HG02884 (cell line): ENCODE results near the gene CIDEA.
"Not testable (repeated sequence)": the region's sequence is repeated elsewhere in the genome, so short reads cannot be mapped to it uniquely, and the experiment has no call there.

Experiments
- ATAC-seq: cut with Tn5 transposase; IDR thresholded peaks from one replicate; pipeline ENCODE4 v1.9.1; 2021; ENCODE audit warnings: mild to moderate bottlenecking, moderate library complexity; ENCODE audit not compliant: unreplicated experiment

CIDEA gene, protein sequence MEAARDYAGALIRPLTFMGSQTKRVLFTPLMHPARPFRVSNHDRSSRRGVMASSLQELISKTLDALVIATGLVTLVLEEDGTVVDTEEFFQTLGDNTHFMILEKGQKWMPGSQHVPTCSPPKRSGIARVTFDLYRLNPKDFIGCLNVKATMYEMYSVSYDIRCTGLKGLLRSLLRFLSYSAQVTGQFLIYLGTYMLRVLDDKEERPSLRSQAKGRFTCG

DNA sequence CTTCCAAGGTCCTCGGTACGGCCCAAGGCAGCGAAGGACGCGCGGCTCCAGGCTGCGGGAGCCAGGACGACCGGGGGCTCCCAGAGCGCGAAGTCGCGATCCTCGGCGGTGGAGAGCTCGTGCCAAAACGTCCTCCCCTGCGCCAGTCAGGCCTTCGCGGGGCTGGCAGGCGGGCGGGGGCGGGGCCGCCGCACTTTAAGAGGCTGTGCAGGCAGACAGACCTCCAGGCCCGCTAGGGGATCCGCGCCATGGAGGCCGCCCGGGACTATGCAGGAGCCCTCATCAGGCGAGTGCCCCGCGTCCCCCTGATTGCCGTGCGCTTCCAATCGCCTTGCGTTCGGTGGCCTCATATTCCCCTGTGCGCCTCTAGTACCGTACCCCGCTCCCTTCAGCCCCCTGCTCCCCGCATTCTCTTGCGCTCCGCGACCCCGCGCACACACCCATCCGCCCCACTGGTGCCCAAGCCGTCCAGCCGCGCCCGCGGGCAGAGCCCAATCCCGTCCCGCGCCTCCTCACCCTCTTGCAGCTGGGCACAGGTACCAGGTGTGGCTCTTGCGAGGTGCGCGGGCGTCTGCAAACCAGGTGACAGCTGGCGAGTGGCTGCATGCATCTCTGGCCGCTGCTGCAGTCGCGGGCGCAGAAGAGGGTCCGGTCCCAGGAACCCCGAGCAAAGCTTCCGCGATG is at the start of gene CIDEA:
Gene CIDEA (plus strand): TSS at position 226 of the 684 bp plus-strand sequence. CDS start 23 bp downstream, at position 249.
- ATAC-seq, result no peak

DNA sequence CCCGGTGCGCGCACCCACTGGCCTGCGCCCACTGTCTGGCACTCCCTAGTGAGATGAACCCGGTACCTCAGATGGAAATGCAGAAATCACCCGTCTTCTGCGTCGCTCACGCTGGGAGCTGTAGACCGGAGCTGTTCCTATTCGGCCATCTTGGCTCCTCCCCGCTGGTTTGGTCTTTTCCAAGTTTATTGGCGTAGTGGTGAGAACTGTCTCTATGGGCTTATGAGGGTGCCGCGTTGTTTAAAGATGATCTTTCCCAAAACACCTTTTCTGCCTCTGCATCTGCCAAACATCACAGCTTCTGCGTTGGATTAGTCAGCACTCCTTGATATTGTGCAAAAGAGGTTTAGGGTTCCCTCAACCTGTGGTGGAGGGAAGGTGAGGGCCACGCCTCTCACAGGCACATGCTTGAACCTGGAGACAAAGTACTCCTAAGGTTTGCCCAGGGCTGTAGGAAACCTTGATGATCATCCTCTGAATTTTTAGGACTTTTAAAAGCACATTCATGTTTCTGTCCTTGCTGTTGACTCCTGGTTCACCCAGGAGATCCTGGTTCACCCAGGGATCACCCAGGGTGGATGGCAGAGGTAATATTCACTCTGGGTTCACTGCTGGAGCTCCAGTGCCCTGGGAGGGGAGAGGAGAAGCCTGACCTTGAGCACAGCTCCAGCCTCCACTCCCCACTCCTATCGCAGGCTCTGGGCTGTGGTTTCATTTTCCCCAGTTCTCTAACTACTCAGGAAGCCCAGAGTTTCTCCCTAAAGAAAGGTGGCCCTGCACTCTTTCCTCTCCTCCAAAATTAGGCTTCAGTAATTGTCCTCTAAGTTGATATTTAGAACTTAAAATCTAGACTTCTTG is 45.6 kb upstream of the CIDEA start:
- not testable (repeated sequence) for ATAC-seq

DNA sequence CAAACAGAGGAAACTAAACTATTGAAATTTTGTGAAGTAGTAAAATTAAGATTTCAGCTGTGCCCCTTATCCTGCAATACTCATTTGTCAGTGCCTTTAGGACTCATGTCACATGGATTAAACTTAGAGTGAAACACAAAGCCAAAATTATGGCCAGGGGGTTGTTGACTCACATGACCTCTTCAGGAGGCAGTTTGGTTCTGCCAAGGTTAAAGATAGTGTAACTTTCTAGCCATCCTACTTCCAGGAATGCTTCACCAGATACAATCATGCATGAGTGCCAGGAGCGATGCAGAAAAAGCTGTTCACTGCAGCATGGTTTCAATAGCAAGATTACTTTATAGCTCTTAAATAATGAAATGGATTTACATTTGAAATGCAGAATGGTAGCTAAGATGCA is 41.9 kb upstream of the CIDEA start:
- ATAC-seq, result not testable (repeated sequence)

DNA sequence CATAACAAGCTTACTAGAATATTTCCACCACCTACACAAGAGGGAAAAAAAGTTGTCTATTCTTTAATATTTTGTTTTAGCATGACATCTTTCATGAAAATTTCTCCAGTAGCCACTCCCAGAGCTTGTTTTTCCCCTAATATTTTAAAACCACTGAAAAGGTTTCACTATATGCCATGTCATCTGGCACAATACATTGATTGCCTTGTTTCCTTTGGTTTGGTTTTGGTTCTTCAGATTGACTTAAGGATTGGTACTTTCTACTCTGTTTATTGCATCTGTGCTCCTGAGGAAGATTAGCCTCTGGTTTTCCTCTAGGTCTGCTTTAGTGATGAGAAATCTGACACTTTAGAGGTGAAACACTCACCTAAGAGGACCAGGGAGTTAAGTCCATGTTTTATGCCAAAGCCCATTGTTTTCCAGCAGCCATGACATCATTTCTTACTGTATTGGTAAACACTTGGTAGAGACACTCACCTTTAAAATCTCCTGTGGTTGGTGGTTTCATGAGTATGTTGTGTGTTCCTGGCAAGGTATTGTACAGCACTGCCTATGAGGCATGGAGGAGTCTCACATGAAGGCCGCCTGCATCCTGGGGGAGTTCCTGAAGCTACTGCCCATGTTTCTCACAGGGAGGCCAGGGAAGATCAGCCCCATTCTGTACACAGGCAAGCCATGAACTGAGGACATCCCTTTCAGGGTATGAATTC is 39.7 kb upstream of the CIDEA start:
- not testable (repeated sequence) for ATAC-seq

DNA sequence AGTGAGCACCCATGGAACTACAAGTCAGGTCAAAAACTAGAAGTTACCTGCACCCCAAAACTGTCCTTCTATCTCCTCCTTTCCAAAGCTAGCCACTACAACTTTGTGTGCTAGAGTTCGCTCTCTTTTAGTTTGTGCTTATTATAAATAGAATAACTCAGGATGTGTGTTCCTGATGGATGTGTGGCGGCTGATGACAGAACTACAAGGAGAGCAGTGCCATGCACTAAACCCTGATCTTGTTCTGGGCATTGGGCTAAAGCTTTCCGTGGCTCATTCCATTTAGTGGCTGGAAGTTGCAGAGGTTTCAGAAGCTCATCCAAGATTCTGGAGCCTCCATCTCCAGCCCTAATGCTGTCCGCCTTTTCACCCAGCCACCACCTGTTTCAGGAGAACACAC is 37.7 kb upstream of the CIDEA start:
- ATAC-seq, result not testable (repeated sequence)

DNA sequence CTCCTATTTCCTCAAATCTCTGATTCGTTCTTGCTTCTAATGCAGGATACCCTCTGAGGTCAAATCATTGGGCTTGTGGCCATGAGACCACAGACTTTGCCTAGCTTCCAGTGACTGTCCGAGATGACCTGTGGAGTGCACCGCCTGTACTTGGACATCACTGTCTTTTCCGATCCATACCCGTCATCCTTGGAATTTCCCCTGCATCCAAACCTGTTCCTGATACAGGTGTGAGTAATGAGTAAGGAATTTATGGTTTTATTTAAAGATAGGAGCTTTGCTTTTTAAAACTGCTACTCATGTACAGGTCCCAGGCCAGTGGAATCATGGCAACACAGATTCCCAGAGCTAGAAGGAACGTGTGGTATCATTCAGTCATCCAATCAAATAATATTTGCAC is 35.6 kb upstream of the CIDEA start:
- not testable (repeated sequence) for ATAC-seq

DNA sequence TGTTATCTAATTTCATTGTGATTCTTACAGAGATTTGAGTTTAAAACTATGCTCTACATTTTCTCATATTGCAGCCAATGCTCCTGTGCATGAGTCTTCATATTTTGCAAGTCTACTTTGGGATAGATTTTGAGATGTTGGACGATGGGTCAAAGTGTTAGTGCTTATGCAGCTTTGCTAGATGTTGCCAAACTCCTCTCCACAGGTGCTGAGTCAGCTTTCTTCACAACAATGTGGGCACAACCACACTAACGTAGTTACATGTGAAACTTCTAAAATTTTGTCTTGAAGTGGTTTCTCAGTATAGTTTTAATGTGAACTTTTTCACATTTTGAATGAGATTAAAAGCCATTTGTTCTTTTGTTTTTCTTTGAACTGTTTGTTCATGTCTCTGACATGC is 32.1 kb upstream of the CIDEA start:
- ATAC-seq, result not testable (repeated sequence)

DNA sequence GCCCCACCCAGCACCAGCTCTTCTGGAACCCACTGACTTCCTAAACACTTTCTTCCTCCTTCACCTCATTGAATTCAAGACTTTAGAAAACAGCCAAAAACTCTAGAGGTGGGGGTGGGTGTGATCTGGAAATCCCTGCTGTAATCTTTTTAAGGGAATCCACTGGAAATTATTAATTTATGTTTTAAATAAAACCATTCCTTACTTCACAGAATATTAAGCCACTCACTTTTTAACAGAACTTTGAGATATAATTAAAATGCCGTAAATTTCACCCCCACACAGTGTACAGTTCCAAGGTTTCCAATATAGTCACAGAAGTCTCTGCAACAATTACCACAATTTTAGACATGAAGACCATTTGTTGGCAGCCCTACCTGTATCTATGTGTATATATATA is 30.8 kb upstream of the CIDEA start:
- ATAC-seq, result not testable (repeated sequence)

DNA sequence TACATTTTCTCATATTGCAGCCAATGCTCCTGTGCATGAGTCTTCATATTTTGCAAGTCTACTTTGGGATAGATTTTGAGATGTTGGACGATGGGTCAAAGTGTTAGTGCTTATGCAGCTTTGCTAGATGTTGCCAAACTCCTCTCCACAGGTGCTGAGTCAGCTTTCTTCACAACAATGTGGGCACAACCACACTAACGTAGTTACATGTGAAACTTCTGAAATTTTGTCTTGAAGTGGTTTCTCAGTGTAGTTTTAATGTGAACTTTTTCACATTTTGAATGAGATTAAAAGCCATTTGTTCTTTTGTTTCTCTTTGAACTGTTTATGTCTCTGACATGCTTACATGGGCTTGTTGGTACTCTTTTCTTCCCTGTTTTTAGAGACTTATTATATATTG is 27.4 kb upstream of the CIDEA start:
- not testable (repeated sequence) for ATAC-seq

DNA sequence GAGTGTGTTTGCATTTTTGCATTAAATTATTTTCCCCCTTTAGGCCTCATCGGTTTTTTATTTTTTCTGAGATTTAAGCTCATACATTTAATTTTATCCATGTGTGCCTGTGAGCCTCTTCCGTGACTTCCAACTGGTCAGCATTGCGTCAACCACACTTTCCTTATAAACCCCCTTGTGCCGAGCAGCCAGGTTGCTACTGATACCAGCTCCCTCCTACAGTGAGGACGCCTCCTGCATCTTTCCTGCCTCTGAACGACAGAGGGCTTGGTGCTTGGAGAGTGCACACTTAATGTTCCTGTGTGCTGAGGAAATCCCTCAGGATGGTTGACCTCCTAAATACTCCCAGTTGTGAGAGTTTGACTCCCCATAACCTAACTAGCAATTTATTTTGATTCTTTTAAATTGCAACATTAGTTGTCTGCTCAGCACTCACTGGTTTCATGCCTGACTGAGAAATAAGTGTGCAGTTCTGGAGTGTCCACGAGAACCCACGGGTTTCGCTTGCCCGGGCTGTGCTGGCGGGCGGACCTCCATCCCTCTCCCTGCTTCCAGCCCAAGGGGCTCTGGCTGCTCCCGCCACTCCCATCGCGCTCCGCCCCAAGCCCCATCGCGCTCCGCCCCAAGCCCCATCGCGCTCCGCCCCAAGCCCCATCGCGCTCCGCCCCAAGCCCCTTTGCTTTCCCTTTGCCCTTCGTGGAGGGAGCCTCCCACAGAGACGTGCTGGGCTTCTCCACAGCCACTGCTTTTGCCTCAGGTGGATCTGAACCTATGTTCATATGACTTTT is 26.6 kb upstream of the CIDEA start:
- ATAC-seq, result not testable (repeated sequence)

DNA sequence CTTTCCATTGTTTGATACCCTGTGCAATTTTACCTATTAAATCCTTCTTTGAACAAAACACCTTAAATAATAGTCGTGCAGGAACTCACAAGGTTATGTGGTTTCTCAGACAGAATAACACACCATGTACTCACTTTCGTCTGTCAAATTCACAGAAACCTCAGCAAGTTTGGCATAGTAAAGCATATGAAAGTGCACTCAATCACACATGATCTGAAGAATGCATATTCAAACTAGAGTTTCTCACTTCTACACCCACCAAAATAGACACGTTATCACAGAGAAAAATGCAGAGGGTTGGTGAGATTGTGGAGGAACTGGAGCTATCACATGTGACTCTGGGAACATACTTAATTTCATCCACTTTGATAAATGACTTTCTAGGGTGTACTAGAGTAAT is 25.9 kb upstream of the CIDEA start:
- not testable (repeated sequence) for ATAC-seq

DNA sequence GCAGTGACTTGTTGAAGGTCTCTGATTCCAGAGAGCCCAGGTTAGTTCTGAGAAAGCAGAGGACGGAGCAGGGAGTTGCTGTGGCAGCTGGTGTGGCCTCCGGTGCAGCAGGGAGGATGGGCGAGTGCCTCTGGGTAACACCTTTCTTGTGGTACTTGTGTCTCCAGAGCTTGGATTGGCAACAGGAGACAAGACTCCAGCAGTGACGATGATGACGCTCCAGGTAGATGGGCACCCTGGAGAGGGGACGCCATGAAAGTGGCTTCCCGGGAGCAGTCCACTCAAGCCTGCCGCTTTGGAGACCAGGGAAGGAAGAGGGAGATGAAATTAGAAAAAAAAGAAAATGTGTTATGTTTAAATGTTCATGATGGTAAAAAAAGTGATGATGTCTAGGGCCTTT is 23.6 kb upstream of the CIDEA start:
- not testable (repeated sequence) for ATAC-seq

DNA sequence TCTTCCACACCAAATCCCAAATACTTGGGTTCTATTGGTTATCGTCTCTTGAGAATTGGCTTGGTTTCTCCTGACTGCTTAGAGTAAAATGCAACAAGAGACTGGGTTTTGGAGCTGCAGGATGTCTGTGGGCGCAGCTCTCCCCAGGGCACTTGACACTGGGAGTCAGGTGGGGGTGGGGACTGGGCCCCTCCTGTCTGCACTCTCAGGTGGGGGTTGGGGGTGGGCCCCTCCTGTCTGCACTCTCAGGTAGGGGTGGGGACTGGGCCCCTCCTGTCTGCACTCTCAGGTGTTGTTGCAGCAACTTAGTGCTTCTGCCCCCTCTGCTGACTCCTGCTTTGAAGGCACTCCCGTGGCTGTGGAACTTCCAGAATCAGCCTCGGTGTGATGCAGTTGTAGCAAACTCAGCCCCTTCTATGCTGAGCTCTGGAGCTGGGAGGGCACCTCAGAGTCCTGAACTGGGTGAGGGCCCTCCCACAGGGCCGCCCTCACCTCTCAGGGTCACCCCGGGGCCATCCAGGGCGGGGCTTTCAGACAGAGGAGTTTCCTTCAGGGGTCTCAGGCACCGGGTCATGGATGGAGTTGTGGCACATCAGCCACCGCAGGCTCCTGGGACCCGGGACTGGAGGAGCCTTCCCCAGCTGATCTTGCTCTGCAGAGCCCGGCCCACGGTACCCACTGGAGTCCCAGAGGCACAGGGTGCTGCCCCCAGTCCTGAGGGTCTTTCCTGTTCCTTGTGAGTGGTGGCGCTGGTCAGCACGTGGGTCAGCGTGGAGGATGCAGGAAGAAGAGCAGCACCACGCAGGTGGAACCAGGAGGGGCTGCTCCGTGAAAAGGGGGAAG is 22.9 kb upstream of the CIDEA start:
- no peak for ATAC-seq

DNA sequence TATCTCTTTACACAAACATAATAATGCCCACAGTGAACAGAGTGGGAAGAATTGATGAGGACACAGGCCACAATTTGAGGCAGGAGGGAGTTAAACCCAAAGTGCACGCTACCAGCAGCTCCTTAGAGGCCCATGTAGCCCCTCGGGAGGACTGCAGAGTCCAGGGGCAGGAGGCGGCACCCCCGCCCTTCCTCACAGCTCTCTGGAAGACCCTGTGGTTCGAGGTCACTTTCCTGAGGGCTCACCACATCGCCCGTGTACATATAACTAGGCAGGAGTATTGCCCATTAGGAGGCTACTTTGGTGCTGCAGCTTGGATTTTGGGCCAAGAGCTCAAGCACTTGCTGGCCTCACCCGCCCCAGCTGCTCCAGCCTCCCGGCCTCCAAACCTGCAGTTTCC is 22.2 kb upstream of the CIDEA start:
- no peak for ATAC-seq

DNA sequence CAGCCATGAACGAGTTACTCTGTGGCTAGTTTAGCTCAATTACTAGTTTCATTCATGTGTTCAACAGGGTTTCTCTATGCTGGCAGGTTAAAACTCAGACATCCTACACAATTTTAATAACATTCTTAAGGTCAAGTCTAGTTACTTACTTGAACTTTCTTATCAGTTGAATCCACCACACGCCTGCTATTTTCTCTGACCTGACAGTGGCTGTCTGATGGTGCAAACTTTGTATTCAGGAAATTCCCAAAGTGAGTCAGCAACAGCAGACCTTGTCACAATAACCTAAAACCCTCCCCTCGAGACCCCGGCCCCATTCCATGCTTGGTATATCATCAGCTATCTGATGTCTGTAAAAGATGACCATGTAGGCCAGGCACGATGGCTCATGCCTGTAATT is 20.8 kb upstream of the CIDEA start:
- no peak for ATAC-seq

DNA sequence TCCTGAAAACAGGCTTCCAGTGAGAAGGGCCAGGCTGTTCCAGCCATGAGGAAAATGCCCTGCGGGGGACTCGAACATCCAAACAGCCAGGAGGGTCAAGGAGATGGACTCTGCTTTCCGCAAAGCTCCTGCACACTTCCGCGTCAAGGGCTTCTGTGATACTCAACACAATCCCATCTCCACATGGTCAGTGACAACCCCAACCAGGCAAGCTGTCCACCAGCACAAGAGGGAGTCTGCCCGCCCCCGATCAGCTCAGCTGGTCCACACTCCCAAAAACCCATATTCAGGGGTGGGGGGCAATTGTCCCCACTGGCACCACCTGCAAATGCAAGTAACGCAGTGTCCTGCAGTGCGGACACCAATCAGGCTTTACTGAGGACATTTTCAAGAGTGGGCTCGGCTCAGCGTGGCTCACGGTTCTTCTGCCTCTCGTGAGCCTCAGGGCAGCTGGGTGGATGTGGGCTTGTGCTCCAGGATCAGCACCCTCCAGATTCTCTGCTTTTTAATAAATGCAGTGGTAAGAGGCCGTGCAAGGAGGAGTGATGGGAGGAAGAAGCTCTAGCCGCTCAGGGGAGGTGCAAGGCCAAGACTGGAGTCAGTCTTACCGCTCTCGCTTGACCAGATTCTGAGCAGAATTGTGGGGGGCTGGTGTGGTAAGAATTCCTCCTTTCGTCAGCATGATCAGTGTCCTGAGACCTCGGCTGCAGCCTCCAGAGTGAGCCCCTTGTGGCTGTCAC is 19.5 kb upstream of the CIDEA start:
- ATAC-seq, result no peak

DNA sequence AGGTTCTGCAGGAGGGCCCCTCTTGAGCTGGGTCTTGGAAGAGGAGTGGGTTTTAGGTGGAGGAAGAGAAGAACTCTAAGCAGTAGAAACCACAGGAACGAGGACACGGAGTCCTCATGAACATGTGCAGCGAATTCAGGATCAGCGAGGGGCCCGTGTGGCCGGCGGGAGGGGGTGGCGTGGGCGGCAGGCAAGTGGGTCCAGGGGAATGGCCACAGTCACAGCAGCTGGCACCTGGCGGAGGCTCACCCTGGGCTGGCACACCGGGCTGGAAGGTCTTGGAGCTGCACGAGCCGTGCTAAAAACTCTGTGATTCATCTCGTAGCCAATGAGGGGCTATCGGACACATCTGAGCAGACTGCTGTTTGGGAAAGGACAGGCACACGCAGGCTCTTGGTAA is 18.0 kb upstream of the CIDEA start:
- no peak for ATAC-seq

DNA sequence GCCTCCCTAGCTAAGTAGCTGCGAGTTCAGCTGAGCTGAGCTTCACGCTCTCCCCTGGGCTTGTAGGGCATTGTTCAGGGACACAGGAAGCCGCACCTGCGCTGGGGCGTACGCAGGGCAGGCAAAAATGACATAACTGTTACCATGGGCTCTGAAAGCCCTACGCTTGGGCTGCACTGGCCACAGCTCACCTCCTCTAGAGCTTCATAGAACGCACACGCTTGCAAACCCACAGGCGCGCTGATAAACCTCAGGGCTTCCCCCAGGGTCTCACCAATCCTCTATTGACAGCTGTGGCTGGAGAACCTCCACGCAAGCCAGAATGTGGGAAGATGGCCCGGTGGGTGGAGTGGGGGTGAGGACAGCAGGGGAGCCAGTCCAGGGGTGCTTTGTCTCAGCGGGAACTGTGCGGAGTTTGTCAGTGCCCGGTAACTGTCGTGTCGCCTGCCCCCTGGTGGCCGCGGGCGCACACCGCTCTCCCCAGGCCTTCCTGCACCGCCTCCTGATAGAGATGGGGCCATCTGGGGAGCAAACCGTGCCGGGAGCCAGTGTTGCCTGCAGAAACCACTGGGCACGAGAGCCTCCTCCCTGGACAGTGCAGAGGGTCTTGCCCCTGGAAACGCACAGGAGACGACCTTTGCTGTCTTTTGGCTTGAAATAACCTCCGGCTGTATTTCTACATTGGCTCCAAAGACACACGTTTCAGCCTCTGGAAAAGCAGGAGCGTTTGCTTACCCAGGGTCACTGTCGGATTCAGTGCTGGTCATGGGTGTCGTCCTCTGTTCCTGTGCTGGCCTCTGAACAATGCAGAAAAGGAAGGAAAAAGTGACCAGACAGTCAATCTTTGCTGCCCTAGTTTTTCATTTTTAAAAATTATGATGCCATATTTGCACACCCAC is 17.0 kb upstream of the CIDEA start:
- no peak for ATAC-seq
